Thyroid gland (tissue), 4 donors: ENCODE data around the gene MRPL36. TPM values are rescaled to one million over a fixed set of nuclear protein-coding genes. Genes with fewer than 3 reads are reported as not detected.

ENCODE experiments used
- DNase-seq, 2 donors: peaks; one replicate each; pipeline ENCODE4 v3.0.0-alpha.2; 2019
- H3K27ac ChIP-seq, 3 donors: fragments of 200-600 bp; sonication (generic); 1 replicate in 2 of 3; 2 replicates in 1 of 3; pipeline ENCODE4 v1.5.1; 2016 to 2019; ENCODE audit warnings: mild to moderate bottlenecking in 1 of 3, moderate library complexity in 1 of 3
- H3K27me3 ChIP-seq: fragments of 200-600 bp; sonication (generic); one replicate; pipeline ENCODE4 v1.5.1; 2019
- H3K36me3 ChIP-seq, 2 donors: fragments of 200-600 bp; sonication (generic); one replicate each; pipeline ENCODE4 v1.5.1; 2016 to 2019
- H3K4me1 ChIP-seq, 2 donors: fragments of 200-600 bp; sonication (generic); one replicate each; pipeline ENCODE4 v1.5.1; 2017 to 2019
- H3K4me3 ChIP-seq, 3 donors: fragments of 200-600 bp; sonication (generic); replicated peaks in 1 of 3; 1 replicate in 2 of 3; 2 replicates in 1 of 3; pipeline ENCODE4 v1.5.1; 2016; ENCODE audit warnings: mild to moderate bottlenecking in 1 of 3
- H3K9me3 ChIP-seq: fragments of 200-600 bp; sonication (generic); one replicate; pipeline ENCODE4 v1.5.1; 2017
- CTCF ChIP-seq, 6 experiments: fragments of 200-600 bp in 3 of 6; fragments of 450-650 bp in 3 of 6; sonication (generic) in 3 of 6; IDR thresholded peaks; one replicate each; pipeline ENCODE4 v1.5.1; 2016 to 2019; ENCODE audit warnings: antibody characterized with exemption in 6 of 6, mild to moderate bottlenecking in 2 of 6, inconsistent platforms in 1 of 6, moderate library complexity in 1 of 6
- POLR2A ChIP-seq, 2 donors: fragments of 450-650 bp; IDR thresholded peaks; one replicate each; pipeline ENCODE4 v1.6.1; 2017; ENCODE audit warnings: antibody characterized with exemption in 2 of 2, mild to moderate bottlenecking in 2 of 2, moderate library complexity in 1 of 2
- WGBS, 2 donors: methylation state at CpG; one replicate each; pipeline ENCODE4 v1.1.5; 2017; 5-methylcytosine and 5-hydroxymethylcytosine counted together
- intact Hi-C: fragments of 100-400 bp; cut with DNase I; formaldehyde crosslinking; loops from one replicate; pipeline ENCODE4 v1.15.1; 2023
- total RNA-seq, 4 donors: library from RNA; depleted of rRNA; stranded (reverse); fragments of >200 nt; gene quantifications; one replicate each; pipeline ENCODE4 v1.2.3, GENCODE V29; 2016

MRPL36 gene
- total RNA-seq, 4 donors from 2014 or later, result 10.4 to 41.7 (median 33.6) TPM

DNA sequence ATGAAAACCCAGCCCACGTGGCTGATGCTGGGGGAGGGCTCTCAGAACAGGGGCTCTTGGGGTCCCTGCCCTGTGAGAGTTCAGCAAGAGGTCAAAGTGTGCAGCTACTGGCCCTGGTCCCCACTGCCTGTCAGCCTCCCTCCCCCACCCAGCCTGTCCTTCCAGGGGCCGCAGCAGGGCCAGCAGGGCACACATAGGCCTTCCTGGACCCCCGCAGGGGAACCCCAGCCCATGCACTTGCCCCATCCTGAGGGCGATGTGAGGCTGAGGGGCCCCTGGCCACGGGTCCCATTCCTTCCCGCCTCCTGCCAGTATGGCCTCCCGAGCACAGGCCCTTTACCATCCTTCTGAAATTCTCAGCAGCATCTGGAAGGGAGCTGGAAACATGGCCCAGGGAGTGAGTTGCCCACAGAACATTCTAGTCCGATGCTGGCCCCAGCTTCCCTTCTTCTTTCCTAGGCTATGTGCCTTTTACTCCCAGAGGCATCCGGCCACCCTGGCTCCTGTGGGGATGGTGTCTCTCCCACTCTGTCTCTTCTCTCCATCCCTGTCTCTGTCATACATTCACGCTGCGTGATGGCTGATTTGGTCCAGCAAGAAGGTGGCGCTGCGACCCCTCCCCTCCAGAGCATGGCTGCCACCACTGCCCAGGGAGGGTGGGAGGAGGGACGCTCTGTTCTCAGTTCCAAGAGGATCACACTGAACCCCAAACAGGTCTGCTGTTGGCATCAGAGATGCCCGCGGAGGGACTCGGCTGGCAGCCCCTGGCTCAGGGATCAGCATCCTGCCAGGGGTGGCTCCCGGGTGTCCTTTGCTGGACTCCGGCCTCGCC lies 19.6 kb downstream of the MRPL36 start:
- Histone ChIP-seq H3K36me3 (no peaks in the 10 kb centered on the region), H3K27me3 (no peaks in the 10 kb centered on the region), H3K27ac (no peak overlapping the region), H3K9me3 (no peaks in the 10 kb centered on the region), H3K4me3 (no peak overlapping the region), H3K4me1 (no peaks in the 10 kb centered on the region)
- TF ChIP-seq CTCF (IDR thresholded peaks at IDR 0.05) (no peak), POLR2A (IDR thresholded peaks at IDR 0.05) (no peak)
- no peak for DNase-seq
- intact Hi-C loops, result no loop called here
- 70 to 81% methylated on average over 19 to 20 of the region's 20 CpGs for WGBS, 2 donors

GRCh38 chr5:1779021-1779680 lies 20.5 kb downstream of the MRPL36 start:
- no peak overlapping the region for H3K4me3 ChIP-seq
- no peak for DNase-seq
- no peak overlapping the region for H3K27ac ChIP-seq
- no peaks in the 10 kb centered on the region for H3K27me3 ChIP-seq
- H3K4me1 ChIP-seq, result no peaks in the 10 kb centered on the region
- TF ChIP-seq POLR2A (IDR thresholded peaks at IDR 0.05), result no peak
- TF ChIP-seq CTCF (IDR thresholded peaks at IDR 0.05), result no peak
- H3K36me3 ChIP-seq, result no peaks in the 10 kb centered on the region
- intact Hi-C loops, result no loop called here
- 77 to 79% methylated on average over 30 to 32 of the region's 32 CpGs for WGBS, 2 donors
- no peaks in the 10 kb centered on the region for H3K9me3 ChIP-seq

GRCh38 chr5:1778138-1779020 lies 21.3 kb downstream of the MRPL36 start:
- intact Hi-C loops, result no loop called here
- no peaks in the 10 kb centered on the region for H3K9me3 ChIP-seq
- WGBS, 2 donors, result 60 to 72% methylated on average over 15 to 16 of the region's 19 CpGs
- no peaks in the 10 kb centered on the region for H3K27me3 ChIP-seq
- no peaks in the 10 kb centered on the region for H3K36me3 ChIP-seq
- no peak for DNase-seq
- H3K4me3 ChIP-seq, result no peak overlapping the region
- no peak overlapping the region for H3K27ac ChIP-seq
- TF ChIP-seq POLR2A (IDR thresholded peaks at IDR 0.05), result no peak
- TF ChIP-seq CTCF (IDR thresholded peaks at IDR 0.05), result no peak
- no peaks in the 10 kb centered on the region for H3K4me1 ChIP-seq

DNA sequence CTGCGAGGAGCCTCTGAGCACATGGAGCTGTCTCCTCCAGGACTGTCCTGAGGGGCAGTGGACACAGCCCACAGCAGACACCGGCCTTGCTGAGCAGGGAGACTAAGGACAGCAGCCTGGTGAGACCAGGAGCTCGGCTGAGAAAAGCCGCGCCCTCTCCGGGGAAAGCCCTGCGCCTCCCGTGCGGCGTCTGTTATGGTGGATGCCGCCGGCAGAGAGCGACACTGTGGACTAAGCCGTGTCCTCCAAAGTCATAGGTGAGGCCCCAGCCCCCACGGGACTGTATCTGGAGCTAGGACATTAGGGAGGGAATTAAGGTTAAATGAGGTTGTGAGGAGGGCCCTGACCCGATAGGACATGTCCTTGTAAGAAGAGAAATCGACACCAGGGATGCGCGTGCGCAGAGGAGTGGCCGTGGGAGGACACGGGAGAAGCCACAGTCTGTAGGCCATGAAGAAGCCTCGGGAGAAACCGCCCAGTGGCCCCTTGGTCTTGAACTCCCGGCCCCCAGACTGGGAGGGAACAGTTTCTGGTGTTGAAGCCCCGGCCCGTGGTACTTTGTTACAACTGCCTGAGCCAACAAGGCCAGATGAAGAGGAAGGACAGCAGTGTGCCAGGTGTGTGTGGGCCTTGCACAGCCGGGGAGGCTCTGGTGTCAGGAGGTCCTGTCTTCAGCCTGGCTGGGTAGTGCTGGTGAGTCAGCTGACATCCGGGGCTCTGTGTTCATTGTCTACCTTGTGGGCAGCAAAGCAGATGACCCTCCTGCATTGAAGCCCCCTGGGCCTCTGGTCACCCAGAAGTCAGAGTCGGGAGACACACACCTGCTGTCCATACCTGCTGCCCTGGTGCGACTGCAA lies 22.1 kb downstream of the MRPL36 start:
- intact Hi-C loops, result no loop called here
- Histone ChIP-seq H3K27me3 (no peaks in the 10 kb centered on the region), H3K9me3 (no peaks in the 10 kb centered on the region), H3K27ac (no peak overlapping the region), H3K4me3 (no peak overlapping the region), H3K36me3 (no peaks in the 10 kb centered on the region), H3K4me1 (no peaks in the 10 kb centered on the region)
- TF ChIP-seq POLR2A (IDR thresholded peaks at IDR 0.05), result no peak
- TF ChIP-seq CTCF (IDR thresholded peaks at IDR 0.05), result no peak
- DNase-seq, result no peak
- WGBS, 2 donors, result 85 to 89% methylated on average over 28 of the region's 31 CpGs
